Measurements from ENCODE around the gene ANO7. TPM values are rescaled to one million over a fixed set of nuclear protein-coding genes. Genes with fewer than 3 reads are reported as not detected.

ANO7 gene
- total RNA-seq, 2 donors from 2014 or later = 140 to 187 TPM

DNA sequence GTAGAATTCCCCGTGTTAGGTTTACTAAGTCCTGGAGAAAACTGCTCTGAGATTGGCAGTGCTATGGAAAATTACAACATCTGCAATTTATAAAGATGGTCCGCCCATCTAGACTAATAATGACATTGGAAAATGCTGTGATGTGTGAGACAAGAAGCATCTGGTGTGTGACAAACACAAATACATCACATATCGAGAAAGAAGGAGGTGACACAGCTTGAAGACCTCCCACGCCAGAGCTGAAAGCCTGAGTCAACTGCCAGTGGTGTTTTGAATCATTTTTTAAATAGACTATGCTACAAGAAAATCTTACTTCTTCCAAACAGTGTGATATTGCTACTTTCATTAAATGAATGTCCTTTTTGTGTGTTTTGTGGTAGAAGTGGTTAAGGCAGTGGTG lies 8.6 kb upstream of the ANO7 start:
- Histone ChIP-seq H3K4me3 (no peak overlapping the region), H3K4me1 (replicated peaks) (no peaks in the 10 kb centered on the region), H3K27me3 (replicated peaks; ENCODE audit: insufficient read depth) (no peaks in the 10 kb centered on the region), H3K9me3 (no peaks in the 10 kb centered on the region), H3K36me3 (no peaks in the 10 kb centered on the region), H3K27ac (no peak overlapping the region)
- intact Hi-C loops (cut with DNase I) = no loop called here
- TF ChIP-seq POLR2A (IDR thresholded peaks at IDR 0.05) = no peak
- TF ChIP-seq, protein P1, sequence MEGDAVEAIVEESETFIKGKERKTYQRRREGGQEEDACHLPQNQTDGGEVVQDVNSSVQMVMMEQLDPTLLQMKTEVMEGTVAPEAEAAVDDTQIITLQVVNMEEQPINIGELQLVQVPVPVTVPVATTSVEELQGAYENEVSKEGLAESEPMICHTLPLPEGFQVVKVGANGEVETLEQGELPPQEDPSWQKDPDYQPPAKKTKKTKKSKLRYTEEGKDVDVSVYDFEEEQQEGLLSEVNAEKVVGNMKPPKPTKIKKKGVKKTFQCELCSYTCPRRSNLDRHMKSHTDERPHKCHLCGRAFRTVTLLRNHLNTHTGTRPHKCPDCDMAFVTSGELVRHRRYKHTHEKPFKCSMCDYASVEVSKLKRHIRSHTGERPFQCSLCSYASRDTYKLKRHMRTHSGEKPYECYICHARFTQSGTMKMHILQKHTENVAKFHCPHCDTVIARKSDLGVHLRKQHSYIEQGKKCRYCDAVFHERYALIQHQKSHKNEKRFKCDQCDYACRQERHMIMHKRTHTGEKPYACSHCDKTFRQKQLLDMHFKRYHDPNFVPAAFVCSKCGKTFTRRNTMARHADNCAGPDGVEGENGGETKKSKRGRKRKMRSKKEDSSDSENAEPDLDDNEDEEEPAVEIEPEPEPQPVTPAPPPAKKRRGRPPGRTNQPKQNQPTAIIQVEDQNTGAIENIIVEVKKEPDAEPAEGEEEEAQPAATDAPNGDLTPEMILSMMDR (IDR thresholded peaks at IDR 0.05) = no peak
- no peak for TF ChIP-seq POLR2AphosphoS5 (IDR thresholded peaks at IDR 0.05)
- WGBS = 81% methylated on average over 4 of the region's 4 CpGs
- no peak for DNase-seq (ENCODE audit: low spot score)

GRCh38 chr2:241180495-241180894 lies 8.0 kb upstream of the ANO7 start:
- Histone ChIP-seq H3K4me1 (replicated peaks) (no peaks in the 10 kb centered on the region), H3K9me3 (no peaks in the 10 kb centered on the region), H3K36me3 (no peaks in the 10 kb centered on the region), H3K4me3 (no peak overlapping the region), H3K27ac (no peak overlapping the region), H3K27me3 (replicated peaks; ENCODE audit: insufficient read depth) (no peaks in the 10 kb centered on the region)
- 93% methylated on average over 12 of the region's 12 CpGs for WGBS
- intact Hi-C loops (cut with DNase I) = no loop called here
- no peak for DNase-seq (ENCODE audit: low spot score)
- TF ChIP-seq, protein P1 (IDR thresholded peaks at IDR 0.05) = no peak
- TF ChIP-seq POLR2AphosphoS5 (IDR thresholded peaks at IDR 0.05) (no peak), POLR2A (IDR thresholded peaks at IDR 0.05) (no peak)

DNA sequence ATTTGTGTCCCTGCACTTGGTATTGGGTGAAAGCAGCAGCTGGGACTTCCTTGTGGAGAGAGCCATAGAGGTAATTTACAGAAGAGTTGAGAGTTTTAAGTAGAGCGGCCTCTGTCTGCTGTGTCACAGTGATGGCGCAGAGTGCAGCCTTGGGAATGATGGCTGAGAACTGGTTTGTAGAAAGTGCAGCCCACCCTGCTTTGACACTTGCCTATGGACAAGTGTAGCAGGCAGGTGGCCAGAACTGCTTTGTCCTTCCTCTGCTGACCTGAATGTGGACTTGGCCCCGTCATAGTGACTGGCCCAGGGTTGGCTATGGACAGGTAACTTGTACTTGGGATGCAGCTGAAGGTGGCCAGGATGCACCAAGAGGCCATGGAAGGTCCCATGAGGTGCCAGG lies 6.4 kb upstream of the ANO7 start:
- no peak for TF ChIP-seq POLR2A (IDR thresholded peaks at IDR 0.05)
- TF ChIP-seq, protein P1 (IDR thresholded peaks at IDR 0.05) = no peak
- TF ChIP-seq POLR2AphosphoS5 (IDR thresholded peaks at IDR 0.05) = no peak
- Histone ChIP-seq H3K9me3 (no peaks in the 10 kb centered on the region), H3K36me3 (no peaks in the 10 kb centered on the region), H3K4me3 (no peak overlapping the region), H3K4me1 (replicated peaks) (no peaks in the 10 kb centered on the region), H3K27ac (no peak overlapping the region), H3K27me3 (replicated peaks; ENCODE audit: insufficient read depth) (no peaks in the 10 kb centered on the region)
- 97% methylated on average over 3 of the region's 3 CpGs for WGBS
- no peak for DNase-seq (ENCODE audit: low spot score)
- intact Hi-C loops (cut with DNase I) = no loop called here

DNA sequence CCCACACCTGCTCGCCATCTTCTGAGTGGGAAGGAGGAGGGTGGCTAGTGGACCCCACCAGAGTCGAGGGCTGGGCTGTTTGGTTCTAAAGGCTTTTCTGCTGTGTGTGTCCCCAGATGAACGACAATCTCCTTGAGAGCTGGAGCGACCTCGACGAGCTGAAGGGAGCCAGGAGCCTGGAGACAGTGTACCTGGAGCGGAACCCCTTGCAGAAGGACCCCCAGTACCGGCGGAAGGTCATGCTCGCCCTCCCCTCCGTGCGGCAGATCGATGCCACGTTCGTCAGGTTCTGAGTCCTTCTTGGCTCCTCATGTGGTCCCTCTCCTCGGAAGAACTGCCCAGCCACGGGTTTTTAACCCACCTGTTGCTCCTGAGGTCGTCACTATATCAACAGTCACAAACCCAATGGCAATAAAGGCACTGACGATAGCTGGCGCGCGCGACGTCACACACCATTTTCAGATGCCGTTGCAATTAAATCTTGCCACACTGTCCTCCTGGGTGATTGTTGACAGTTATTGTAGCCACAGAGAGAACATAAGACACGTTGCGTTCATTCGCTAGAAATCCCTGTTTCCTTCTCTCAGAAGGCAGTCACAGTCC lies 5.8 kb upstream of the ANO7 start:
- DNase-seq (ENCODE audit: low spot score) = no peak
- H3K4me1 ChIP-seq (replicated peaks) = no peaks in the 10 kb centered on the region
- no peaks in the 10 kb centered on the region for H3K36me3 ChIP-seq
- no peaks in the 10 kb centered on the region for H3K9me3 ChIP-seq
- intact Hi-C loops (cut with DNase I) = no loop called here
- no peak overlapping the region for H3K4me3 ChIP-seq
- WGBS = 93% methylated on average over 28 of the region's 28 CpGs
- TF ChIP-seq POLR2A (IDR thresholded peaks at IDR 0.05) = no peak
- TF ChIP-seq POLR2AphosphoS5 (IDR thresholded peaks at IDR 0.05) = no peak
- TF ChIP-seq, protein P1 (IDR thresholded peaks at IDR 0.05) = no peak
- H3K27me3 ChIP-seq (replicated peaks; ENCODE audit: insufficient read depth) = no peaks in the 10 kb centered on the region
- H3K27ac ChIP-seq = no peak overlapping the region

- Histone ChIP-seq H3K27ac (no peak overlapping the region), H3K9me3 (no peaks in the 10 kb centered on the region), H3K4me1 (replicated peaks) (no peaks in the 10 kb centered on the region), H3K36me3 (no peaks in the 10 kb centered on the region), H3K4me3 (no peak overlapping the region), H3K27me3 (replicated peaks; ENCODE audit: insufficient read depth) (no peaks in the 10 kb centered on the region)
- DNase-seq (ENCODE audit: low spot score) = no peak
- intact Hi-C loops (cut with DNase I) = no loop called here
- TF ChIP-seq, protein P1 (IDR thresholded peaks at IDR 0.05) = no peak
- 87% methylated on average over 9 of the region's 9 CpGs for WGBS
Observed at GRCh38 chr2:241183221-241183620, 5.3 kb upstream of the ANO7 start.

Measured in prostate gland (tissue), 2 donors.